Measurements from ENCODE around the gene MIEF2.
A peak's percentile ranks its signal among the peaks of the same experiment; 100 is the strongest.

The MIEF2 gene

GRCh38 chr17:18247613-18248001 is 12.9 kb upstream of the MIEF2 start:
- H3K27me3 ChIP-seq (ENCODE audit: insufficient read depth, poor library complexity, severe bottlenecking): no peaks in the 10 kb centered on the region
- TF ChIP-seq CTCF (IDR thresholded peaks at IDR 0.05; ENCODE audit: insufficient read depth, low read length) (no peak), REST (IDR thresholded peaks at IDR 0.05; ENCODE audit: insufficient replicate concordance, low read depth) (no peak), SPI1 (IDR thresholded peaks at IDR 0.05; ENCODE audit: borderline replicate concordance, low read depth) (no peak), POLR2AphosphoS5 (IDR thresholded peaks at IDR 0.05; ENCODE audit: low read depth) (no peak), GABPA (IDR thresholded peaks at IDR 0.05; ENCODE audit: low read depth) (no peak)
- H3K27ac ChIP-seq (replicated peaks): no peak overlapping the region
- no peak for DNase-seq (ENCODE audit: low read depth in 1 of 2, low spot score in 1 of 2)
- no peak overlapping the region for H3K4me3 ChIP-seq (replicated peaks; ENCODE audit: insufficient read depth, low read length)

GRCh38 chr17:18248300-18248731 is 12.1 kb upstream of the MIEF2 start:
- no peak overlapping the region for H3K4me3 ChIP-seq (replicated peaks; ENCODE audit: insufficient read depth, low read length)
- H3K27me3 ChIP-seq (ENCODE audit: insufficient read depth, poor library complexity, severe bottlenecking): no peaks in the 10 kb centered on the region
- H3K27ac ChIP-seq (replicated peaks): no peak overlapping the region
- TF ChIP-seq SPI1 (IDR thresholded peaks at IDR 0.05; ENCODE audit: borderline replicate concordance, low read depth): no peak
- TF ChIP-seq REST (IDR thresholded peaks at IDR 0.05; ENCODE audit: insufficient replicate concordance, low read depth): no peak
- TF ChIP-seq CTCF (IDR thresholded peaks at IDR 0.05; ENCODE audit: insufficient read depth, low read length): peak; percentile 37
- no peak for TF ChIP-seq POLR2AphosphoS5 (IDR thresholded peaks at IDR 0.05; ENCODE audit: low read depth)
- TF ChIP-seq GABPA (IDR thresholded peaks at IDR 0.05; ENCODE audit: low read depth): no peak
- DNase-seq (ENCODE audit: low read depth in 1 of 2, low spot score in 1 of 2): peak in 1 of 2 experiments; percentile 49

GRCh38 chr17:18248811-18249210 is 11.7 kb upstream of the MIEF2 start:
- no peak for DNase-seq (ENCODE audit: low read depth in 1 of 2, low spot score in 1 of 2)
- Histone ChIP-seq H3K27me3 (ENCODE audit: insufficient read depth, poor library complexity, severe bottlenecking) (no peaks in the 10 kb centered on the region), H3K4me3 (replicated peaks; ENCODE audit: insufficient read depth, low read length) (no peak overlapping the region), H3K27ac (replicated peaks) (no peak overlapping the region)
- TF ChIP-seq POLR2AphosphoS5 (IDR thresholded peaks at IDR 0.05; ENCODE audit: low read depth) (no peak), SPI1 (IDR thresholded peaks at IDR 0.05; ENCODE audit: borderline replicate concordance, low read depth) (no peak), REST (IDR thresholded peaks at IDR 0.05; ENCODE audit: insufficient replicate concordance, low read depth) (no peak), CTCF (IDR thresholded peaks at IDR 0.05; ENCODE audit: insufficient read depth, low read length) (no peak), GABPA (IDR thresholded peaks at IDR 0.05; ENCODE audit: low read depth) (no peak)

Measured in HL-60 (cell line).